Tibial artery (tissue), 4 donors: ENCODE measurements around the gene NUP42.

Source experiments
- DNase-seq, 2 donors: peaks; one replicate each; pipeline ENCODE4 v3.0.0-alpha.2; 2019
- H3K27ac ChIP-seq, 2 donors: fragments of 200-600 bp; sonication (generic) in 1 of 2; 1 replicate in 1 of 2; 2 replicates in 1 of 2; pipeline ENCODE4 v1.5.1; 2018 to 2019; ENCODE audit warnings: mild to moderate bottlenecking in 1 of 2
- H3K27me3 ChIP-seq, 2 donors: fragments of 200-600 bp; sonication (generic) in 1 of 2; one replicate each; pipeline versions ENCODE4 v1.5.1 to v1.6.0; 2016 to 2019
- H3K36me3 ChIP-seq, 3 donors: fragments of 200-600 bp; sonication (generic) in 2 of 3; one replicate each; pipeline ENCODE4 v1.5.1; 2016 to 2019; ENCODE audit warnings: mild to moderate bottlenecking in 2 of 3
- H3K4me1 ChIP-seq, 4 donors: fragments of 200-600 bp; sonication (generic) in 2 of 4; 1 replicate in 3 of 4; 2 replicates in 1 of 4; pipeline ENCODE4 v1.5.1; 2016 to 2019
- H3K4me3 ChIP-seq, 2 donors: fragments of 200-600 bp; sonication (generic) in 1 of 2; 1 replicate in 1 of 2; 2 replicates in 1 of 2; pipeline ENCODE4 v1.5.1; 2018 to 2019; ENCODE audit warnings: mild to moderate bottlenecking in 2 of 2
- H3K9me3 ChIP-seq, 3 donors: fragments of 200-600 bp; sonication (generic) in 1 of 3; one replicate each; pipeline ENCODE4 v1.5.1; 2016 to 2019
- intact Hi-C: fragments of 100-400 bp; cut with DNase I; formaldehyde crosslinking; loops from one replicate; pipeline ENCODE4 v1.15.0; 2023; ENCODE audit warnings: low total_unique reads
- TF ChIP-seq, protein P1 (sequence below), 2 experiments: fragments of 200-600 bp in 1 of 2; fragments of 450-650 bp in 1 of 2; IDR thresholded peaks; one replicate each; pipeline ENCODE4 v1.5.1; 2017 to 2019; ENCODE audit warnings: antibody characterized with exemption in 2 of 2, mild to moderate bottlenecking in 1 of 2, moderate library complexity in 1 of 2

The NUP42 gene

DNA sequence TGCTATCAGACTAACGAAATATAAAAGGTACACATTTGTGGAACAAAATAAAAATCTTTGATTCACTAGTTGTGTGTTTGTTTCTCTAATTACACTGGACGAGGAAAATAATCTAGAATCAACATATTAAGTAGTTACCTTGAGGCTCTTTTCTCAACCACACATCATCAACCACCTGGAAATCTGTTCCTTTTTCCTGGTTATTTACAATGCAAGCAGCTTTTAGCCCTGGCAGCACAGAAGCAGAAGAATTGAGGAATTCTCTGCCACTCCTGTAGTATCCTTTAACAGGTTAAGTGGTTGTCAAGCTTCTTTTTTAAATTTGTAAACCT lies 23.7 kb downstream of the NUP42 start:
- intact Hi-C loops = no loop called here
- peak overlapping the region; percentile 32 for H3K4me3 ChIP-seq
- DNase-seq = no peak
- H3K9me3 ChIP-seq = no peaks in the 10 kb centered on the region
- H3K4me1 ChIP-seq = no peaks in the 10 kb centered on the region
- H3K36me3 ChIP-seq = peaks cover 10 to 21% (median 14%) of the 10 kb centered on the region in 3 donors
- peaks cover 0 to 3% of the 10 kb centered on the region in 2 donors for H3K27me3 ChIP-seq
- peak overlapping the region in 1 of 2 donors; percentile 36 for H3K27ac ChIP-seq
- TF ChIP-seq, protein P1, sequence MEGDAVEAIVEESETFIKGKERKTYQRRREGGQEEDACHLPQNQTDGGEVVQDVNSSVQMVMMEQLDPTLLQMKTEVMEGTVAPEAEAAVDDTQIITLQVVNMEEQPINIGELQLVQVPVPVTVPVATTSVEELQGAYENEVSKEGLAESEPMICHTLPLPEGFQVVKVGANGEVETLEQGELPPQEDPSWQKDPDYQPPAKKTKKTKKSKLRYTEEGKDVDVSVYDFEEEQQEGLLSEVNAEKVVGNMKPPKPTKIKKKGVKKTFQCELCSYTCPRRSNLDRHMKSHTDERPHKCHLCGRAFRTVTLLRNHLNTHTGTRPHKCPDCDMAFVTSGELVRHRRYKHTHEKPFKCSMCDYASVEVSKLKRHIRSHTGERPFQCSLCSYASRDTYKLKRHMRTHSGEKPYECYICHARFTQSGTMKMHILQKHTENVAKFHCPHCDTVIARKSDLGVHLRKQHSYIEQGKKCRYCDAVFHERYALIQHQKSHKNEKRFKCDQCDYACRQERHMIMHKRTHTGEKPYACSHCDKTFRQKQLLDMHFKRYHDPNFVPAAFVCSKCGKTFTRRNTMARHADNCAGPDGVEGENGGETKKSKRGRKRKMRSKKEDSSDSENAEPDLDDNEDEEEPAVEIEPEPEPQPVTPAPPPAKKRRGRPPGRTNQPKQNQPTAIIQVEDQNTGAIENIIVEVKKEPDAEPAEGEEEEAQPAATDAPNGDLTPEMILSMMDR (IDR thresholded peaks at IDR 0.05) = no peak

DNA sequence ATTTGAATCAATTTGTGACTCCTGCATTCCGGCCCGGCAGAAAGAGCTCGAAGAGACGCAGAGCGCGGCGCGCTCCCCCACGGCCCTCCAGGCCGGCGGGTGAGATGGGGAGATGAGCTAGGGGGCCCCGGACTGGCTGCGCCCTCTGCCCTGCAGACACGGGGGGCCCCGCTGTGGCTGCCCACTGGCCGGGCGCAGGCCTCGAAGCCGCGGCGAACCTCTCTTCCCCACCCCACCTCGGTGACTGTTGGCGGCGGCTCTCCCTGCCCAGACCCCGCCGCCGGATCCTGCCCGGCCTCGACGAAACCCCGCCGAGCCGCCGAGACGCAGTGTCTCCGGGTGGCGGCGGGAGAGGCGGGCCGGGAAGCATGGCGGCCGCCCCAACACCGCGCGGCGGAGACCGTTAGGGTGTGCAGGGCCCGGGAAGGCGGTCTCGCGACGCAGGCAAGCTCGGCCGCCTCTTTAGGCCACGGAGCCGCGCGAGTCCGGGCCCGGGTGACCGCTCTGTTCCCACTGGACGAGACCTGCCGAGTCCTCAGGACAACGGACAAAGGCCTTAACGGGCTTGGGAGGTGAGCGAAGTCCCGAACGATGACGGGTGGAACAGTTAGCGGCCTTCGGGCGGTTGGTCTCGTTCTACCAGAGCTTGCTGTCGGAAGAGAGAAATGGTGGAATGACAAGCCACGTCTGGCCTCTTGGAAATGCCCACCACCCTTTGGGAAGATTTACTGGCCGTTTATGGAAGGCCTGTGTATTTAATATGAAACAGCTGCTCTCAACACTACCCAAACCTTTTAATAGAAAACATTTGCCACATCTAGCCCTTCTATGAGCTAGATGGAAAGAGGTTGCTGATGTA lies 24.3 kb downstream of the NUP42 start:
- Histone ChIP-seq H3K9me3 (no peaks in the 10 kb centered on the region), H3K27ac (peak overlapping the region in 1 of 2 donors; percentile 36), H3K36me3 (peaks cover 6 to 15% (median 10%) of the 10 kb centered on the region in 3 donors), H3K27me3 (peaks cover 0 to 3% of the 10 kb centered on the region in 2 donors), H3K4me3 (peak overlapping the region; percentile 32), H3K4me1 (no peaks in the 10 kb centered on the region)
- TF ChIP-seq, protein P1 (IDR thresholded peaks at IDR 0.05) = no peak
- intact Hi-C loops = no loop called here
- DNase-seq = no peak

DNA sequence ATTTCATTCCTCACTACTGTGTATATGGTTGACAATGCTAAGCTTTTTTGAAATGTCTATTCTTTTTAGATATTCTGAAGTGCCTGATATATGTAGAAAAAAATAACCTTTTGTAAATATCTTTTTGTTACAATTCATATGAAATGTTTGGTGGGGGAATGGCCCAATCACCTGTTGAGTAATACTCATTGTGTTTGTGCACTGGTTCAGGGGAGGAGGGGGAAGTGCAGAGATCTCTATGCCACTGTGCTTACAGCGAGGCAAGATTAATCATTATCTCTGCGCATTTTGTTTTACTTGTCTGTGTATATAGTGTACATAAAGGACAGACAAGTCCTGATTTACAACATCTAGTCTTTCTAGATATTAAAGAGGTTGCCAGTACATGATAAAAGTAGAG lies 25.2 kb downstream of the NUP42 start:
- peaks cover 0 to 6% (median 1%) of the 10 kb centered on the region in 3 donors for H3K36me3 ChIP-seq
- no peaks in the 10 kb centered on the region for H3K9me3 ChIP-seq
- no peak for DNase-seq
- intact Hi-C loops = no loop called here
- peaks cover 0 to 3% of the 10 kb centered on the region in 2 donors for H3K27me3 ChIP-seq
- H3K27ac ChIP-seq = no peak overlapping the region
- no peaks in the 10 kb centered on the region for H3K4me1 ChIP-seq
- no peak overlapping the region for H3K4me3 ChIP-seq
- TF ChIP-seq, protein P1 (IDR thresholded peaks at IDR 0.05) = no peak

DNA sequence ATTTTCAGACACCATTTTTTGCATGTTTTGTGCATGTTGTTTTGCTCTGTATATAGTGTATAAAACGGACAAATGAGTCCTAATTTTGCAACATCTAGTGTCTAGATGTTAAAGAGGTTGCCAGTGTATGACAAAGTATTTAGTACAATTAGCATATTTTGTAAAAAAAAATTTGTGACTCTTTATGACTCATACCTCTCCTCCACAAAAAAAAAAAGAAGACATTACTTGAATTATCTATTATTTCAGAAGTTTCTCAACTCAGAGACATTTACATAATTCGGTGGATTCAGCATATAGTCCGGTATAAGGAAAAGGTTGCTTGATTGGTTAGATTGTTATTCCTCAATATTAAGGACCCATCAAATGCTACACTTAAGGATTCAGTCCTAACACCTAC lies 26.0 kb downstream of the NUP42 start:
- H3K9me3 ChIP-seq = no peaks in the 10 kb centered on the region
- TF ChIP-seq, protein P1 (IDR thresholded peaks at IDR 0.05) = no peak
- no peak for DNase-seq
- H3K27me3 ChIP-seq = peaks cover 0 to 3% of the 10 kb centered on the region in 2 donors
- H3K27ac ChIP-seq = no peak overlapping the region
- H3K4me3 ChIP-seq = no peak overlapping the region
- intact Hi-C loops = no loop called here
- H3K4me1 ChIP-seq = no peaks in the 10 kb centered on the region
- H3K36me3 ChIP-seq = no peaks in the 10 kb centered on the region

DNA sequence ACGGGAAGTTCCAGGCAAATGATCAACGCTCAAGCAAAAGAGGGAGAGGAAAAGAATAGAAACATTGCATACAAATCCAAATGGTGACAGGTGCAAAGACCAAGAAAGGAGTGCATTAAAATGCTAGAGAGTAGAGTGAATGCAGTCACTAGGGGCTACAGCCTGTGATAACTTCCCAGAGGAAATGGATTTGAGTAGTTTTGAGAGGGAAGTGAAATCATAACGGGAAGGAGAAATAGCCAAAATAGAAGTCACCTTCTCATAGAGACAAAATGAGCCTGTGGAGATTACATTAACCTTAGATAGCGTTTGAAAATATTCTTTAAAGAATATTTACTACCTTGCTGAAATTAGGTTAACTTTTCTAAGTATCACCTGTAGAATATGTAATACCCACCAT lies 26.5 kb downstream of the NUP42 start:
- H3K27me3 ChIP-seq = peaks cover 0 to 3% of the 10 kb centered on the region in 2 donors
- H3K4me1 ChIP-seq = no peaks in the 10 kb centered on the region
- TF ChIP-seq, protein P1 (IDR thresholded peaks at IDR 0.05) = no peak
- no peak overlapping the region for H3K27ac ChIP-seq
- intact Hi-C loops = no loop called here
- H3K9me3 ChIP-seq = no peaks in the 10 kb centered on the region
- H3K36me3 ChIP-seq = no peaks in the 10 kb centered on the region
- no peak for DNase-seq
- H3K4me3 ChIP-seq = no peak overlapping the region
